Nephron (organoid): ENCODE data around the gene ACVR2B.

Source experiments
- H3K27ac Mint-ChIP-seq, 3 experiments: 2 replicates each; pipeline ENCODE4 v1.8.0; 2020; ENCODE audit warnings: mixed read lengths in 3 of 3, mild to moderate bottlenecking in 2 of 3, moderate library complexity in 1 of 3
- H3K27me3 Mint-ChIP-seq: 2 replicates; pipeline ENCODE4 v1.8.0; 2021; ENCODE audit warnings: low read depth, mild to moderate bottlenecking, moderate library complexity, mixed read lengths
- H3K36me3 Mint-ChIP-seq: 2 replicates; pipeline ENCODE4 v1.8.0; 2020; ENCODE audit warnings: low read depth, mixed read lengths
- H3K4me1 Mint-ChIP-seq: 2 replicates; pipeline ENCODE4 v1.8.0; 2020; ENCODE audit warnings: mixed read lengths
- H3K4me3 Mint-ChIP-seq, 3 experiments: 2 replicates each; pipeline ENCODE4 v1.8.0; 2020; ENCODE audit warnings: mild to moderate bottlenecking in 3 of 3, mixed read lengths in 3 of 3, moderate library complexity in 2 of 3
- H3K9me3 Mint-ChIP-seq: 2 replicates; pipeline ENCODE4 v1.8.0; 2020; ENCODE audit warnings: mixed read lengths
- CTCF ChIP-seq, 3 experiments: fragments of 200-600 bp; sonication (generic); IDR thresholded peaks; one replicate each; pipeline ENCODE4 v1.5.0; 2021; ENCODE audit warnings: antibody characterized with exemption in 3 of 3; ENCODE audit not compliant: unreplicated experiment in 3 of 3

The ACVR2B gene

GRCh38 chr3:38536671-38537070 is 83.0 kb downstream of the ACVR2B start:
- TF ChIP-seq CTCF (IDR thresholded peaks at IDR 0.05; ENCODE audit: unreplicated experiment in 3 of 3) = no peak
- no peaks in the 10 kb centered on the region for H3K27me3 Mint-ChIP-seq
- H3K4me3 Mint-ChIP-seq = no peak overlapping the region
- H3K27ac Mint-ChIP-seq = no peak overlapping the region
- H3K4me1 Mint-ChIP-seq = peaks cover 5% of the 10 kb centered on the region
- peaks cover 10% of the 10 kb centered on the region for H3K9me3 Mint-ChIP-seq
- H3K36me3 Mint-ChIP-seq = peaks cover 35% of the 10 kb centered on the region

GRCh38 chr3:38538773-38539353 is 85.2 kb downstream of the ACVR2B start:
- H3K27me3 Mint-ChIP-seq = no peaks in the 10 kb centered on the region
- no peak overlapping the region for H3K4me3 Mint-ChIP-seq
- peaks cover 32% of the 10 kb centered on the region for H3K36me3 Mint-ChIP-seq
- no peak overlapping the region for H3K27ac Mint-ChIP-seq
- TF ChIP-seq CTCF (IDR thresholded peaks at IDR 0.05; ENCODE audit: unreplicated experiment in 3 of 3) = no peak
- peaks cover 11% of the 10 kb centered on the region for H3K4me1 Mint-ChIP-seq
- H3K9me3 Mint-ChIP-seq = peaks cover 10% of the 10 kb centered on the region

GRCh38 chr3:38541806-38542205 is 88.1 kb downstream of the ACVR2B start:
- no peak for TF ChIP-seq CTCF (IDR thresholded peaks at IDR 0.05; ENCODE audit: unreplicated experiment in 3 of 3)
- Mint-ChIP-seq H3K4me1 (peaks cover 11% of the 10 kb centered on the region), H3K4me3 (no peak overlapping the region), H3K36me3 (peaks cover 6% of the 10 kb centered on the region), H3K27me3 (no peaks in the 10 kb centered on the region), H3K27ac (no peak overlapping the region), H3K9me3 (no peaks in the 10 kb centered on the region)
